Measurements from ENCODE around the gene SLC6A19.

GRCh38 chr5:1241509-1242080 lies 40.2 kb downstream of the SLC6A19 start:
- TF ChIP-seq, protein P1, sequence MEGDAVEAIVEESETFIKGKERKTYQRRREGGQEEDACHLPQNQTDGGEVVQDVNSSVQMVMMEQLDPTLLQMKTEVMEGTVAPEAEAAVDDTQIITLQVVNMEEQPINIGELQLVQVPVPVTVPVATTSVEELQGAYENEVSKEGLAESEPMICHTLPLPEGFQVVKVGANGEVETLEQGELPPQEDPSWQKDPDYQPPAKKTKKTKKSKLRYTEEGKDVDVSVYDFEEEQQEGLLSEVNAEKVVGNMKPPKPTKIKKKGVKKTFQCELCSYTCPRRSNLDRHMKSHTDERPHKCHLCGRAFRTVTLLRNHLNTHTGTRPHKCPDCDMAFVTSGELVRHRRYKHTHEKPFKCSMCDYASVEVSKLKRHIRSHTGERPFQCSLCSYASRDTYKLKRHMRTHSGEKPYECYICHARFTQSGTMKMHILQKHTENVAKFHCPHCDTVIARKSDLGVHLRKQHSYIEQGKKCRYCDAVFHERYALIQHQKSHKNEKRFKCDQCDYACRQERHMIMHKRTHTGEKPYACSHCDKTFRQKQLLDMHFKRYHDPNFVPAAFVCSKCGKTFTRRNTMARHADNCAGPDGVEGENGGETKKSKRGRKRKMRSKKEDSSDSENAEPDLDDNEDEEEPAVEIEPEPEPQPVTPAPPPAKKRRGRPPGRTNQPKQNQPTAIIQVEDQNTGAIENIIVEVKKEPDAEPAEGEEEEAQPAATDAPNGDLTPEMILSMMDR (IDR thresholded peaks at IDR 0.05), result no peak
- no peak for TF ChIP-seq EP300 (IDR thresholded peaks at IDR 0.05; ENCODE audit: low read depth)
- TF ChIP-seq POLR2AphosphoS5 (IDR thresholded peaks at IDR 0.05), result no peak
